Measurements from ENCODE around the gene LLGL1. TPM values are rescaled to one million over a fixed set of nuclear protein-coding genes. Genes with fewer than 3 reads are reported as not detected.
A peak's percentile ranks its signal among the peaks of the same experiment; 100 is the strongest.
"Not testable (repeated sequence)": the region's sequence is repeated elsewhere in the genome, so short reads cannot be mapped to it uniquely, and the experiment has no call there.

LLGL1 gene
- polyA plus RNA-seq, 2 donors = 11.4 to 12.5 TPM

GRCh38 chr17:18206962-18207361 lies 18.5 kb upstream of the LLGL1 start:
- H3K9me3 ChIP-seq (ENCODE audit: control insufficient read depth in 2 of 2, insufficient read depth in 1 of 2, low read depth in 1 of 2, low read length in 1 of 2) = no peaks in the 10 kb centered on the region
- no peak overlapping the region for H3K27ac ChIP-seq (ENCODE audit: low read depth in 2 of 2, low read length in 1 of 2)
- no peaks in the 10 kb centered on the region for H3K4me1 ChIP-seq (ENCODE audit: control insufficient read depth in 2 of 2, insufficient read depth in 2 of 2, low read length in 1 of 2)
- no peaks in the 10 kb centered on the region for H3K27me3 ChIP-seq (ENCODE audit: control insufficient read depth in 1 of 2, insufficient read depth in 2 of 2, low read length in 2 of 2)
- H3K36me3 ChIP-seq (ENCODE audit: control insufficient read depth in 2 of 2, insufficient read depth in 2 of 2, low read length in 1 of 2) = peaks cover 18 to 45% of the 10 kb centered on the region in 2 donors
- H3K4me3 ChIP-seq (ENCODE audit: low read depth in 1 of 2, low read length in 2 of 2) = no peak overlapping the region

GRCh38 chr17:18208092-18208491 lies 17.3 kb upstream of the LLGL1 start:
- no peak overlapping the region for H3K27ac ChIP-seq (ENCODE audit: low read depth in 2 of 2, low read length in 1 of 2)
- no peaks in the 10 kb centered on the region for H3K27me3 ChIP-seq (ENCODE audit: control insufficient read depth in 1 of 2, insufficient read depth in 2 of 2, low read length in 2 of 2)
- no peaks in the 10 kb centered on the region for H3K9me3 ChIP-seq (ENCODE audit: control insufficient read depth in 2 of 2, insufficient read depth in 1 of 2, low read depth in 1 of 2, low read length in 1 of 2)
- 89 to 91% methylated on average over 18 to 19 of the region's 19 CpGs for WGBS, 2 donors
- H3K36me3 ChIP-seq (ENCODE audit: control insufficient read depth in 2 of 2, insufficient read depth in 2 of 2, low read length in 1 of 2) = peaks cover 15 to 45% of the 10 kb centered on the region in 2 donors
- no peak overlapping the region for H3K4me3 ChIP-seq (ENCODE audit: low read depth in 1 of 2, low read length in 2 of 2)
- no peaks in the 10 kb centered on the region for H3K4me1 ChIP-seq (ENCODE audit: control insufficient read depth in 2 of 2, insufficient read depth in 2 of 2, low read length in 1 of 2)

GRCh38 chr17:18213666-18214270 lies 11.7 kb upstream of the LLGL1 start:
- no peaks in the 10 kb centered on the region for H3K4me1 ChIP-seq (ENCODE audit: control insufficient read depth in 2 of 2, insufficient read depth in 2 of 2, low read length in 1 of 2)
- H3K36me3 ChIP-seq (ENCODE audit: control insufficient read depth in 2 of 2, insufficient read depth in 2 of 2, low read length in 1 of 2) = peaks cover 7 to 19% of the 10 kb centered on the region in 2 donors
- WGBS, 2 donors = 62 to 64% methylated on average over 7 of the region's 7 CpGs
- H3K27me3 ChIP-seq (ENCODE audit: control insufficient read depth in 1 of 2, insufficient read depth in 2 of 2, low read length in 2 of 2) = no peaks in the 10 kb centered on the region
- H3K4me3 ChIP-seq (ENCODE audit: low read depth in 1 of 2, low read length in 2 of 2) = no peak overlapping the region
- H3K27ac ChIP-seq (ENCODE audit: low read depth in 2 of 2, low read length in 1 of 2) = no peak overlapping the region
- no peaks in the 10 kb centered on the region for H3K9me3 ChIP-seq (ENCODE audit: control insufficient read depth in 2 of 2, insufficient read depth in 1 of 2, low read depth in 1 of 2, low read length in 1 of 2)

- not testable (repeated sequence) for H3K4me1 ChIP-seq (ENCODE audit: control insufficient read depth in 2 of 2, insufficient read depth in 2 of 2, low read length in 1 of 2); H3K36me3 ChIP-seq (ENCODE audit: control insufficient read depth in 2 of 2, insufficient read depth in 2 of 2, low read length in 1 of 2); H3K27me3 ChIP-seq (ENCODE audit: control insufficient read depth in 1 of 2, insufficient read depth in 2 of 2, low read length in 2 of 2); H3K4me3 ChIP-seq (ENCODE audit: low read depth in 1 of 2, low read length in 2 of 2); H3K9me3 ChIP-seq (ENCODE audit: control insufficient read depth in 2 of 2, insufficient read depth in 1 of 2, low read depth in 1 of 2, low read length in 1 of 2); H3K27ac ChIP-seq (ENCODE audit: low read depth in 2 of 2, low read length in 1 of 2)
- WGBS, 2 donors = 85 to 87% methylated on average over 11 of the region's 11 CpGs
Measured at GRCh38 chr17:18216906-18217305, 8.5 kb upstream of the LLGL1 start.

GRCh38 chr17:18217412-18218015 lies 7.9 kb upstream of the LLGL1 start:
- 7 to 11% methylated on average over 5 to 6 of the region's 6 CpGs for WGBS, 2 donors

GRCh38 chr17:18218756-18219415 lies 6.5 kb upstream of the LLGL1 start:
- H3K4me1 ChIP-seq (ENCODE audit: control insufficient read depth in 2 of 2, insufficient read depth in 2 of 2, low read length in 1 of 2) = no peaks in the 10 kb centered on the region
- H3K4me3 ChIP-seq (ENCODE audit: low read depth in 1 of 2, low read length in 2 of 2) = no peak overlapping the region
- H3K27ac ChIP-seq (ENCODE audit: low read depth in 2 of 2, low read length in 1 of 2) = no peak overlapping the region
- WGBS, 2 donors = 55 to 64% methylated on average over 4 of the region's 4 CpGs
- no peaks in the 10 kb centered on the region for H3K9me3 ChIP-seq (ENCODE audit: control insufficient read depth in 2 of 2, insufficient read depth in 1 of 2, low read depth in 1 of 2, low read length in 1 of 2)
- no peaks in the 10 kb centered on the region for H3K27me3 ChIP-seq (ENCODE audit: control insufficient read depth in 1 of 2, insufficient read depth in 2 of 2, low read length in 2 of 2)
- no peaks in the 10 kb centered on the region for H3K36me3 ChIP-seq (ENCODE audit: control insufficient read depth in 2 of 2, insufficient read depth in 2 of 2, low read length in 1 of 2)

More at GRCh38 chr17:18217412-18218015, 7.9 kb upstream of the LLGL1 start:
- H3K9me3 ChIP-seq (ENCODE audit: control insufficient read depth in 2 of 2, insufficient read depth in 1 of 2, low read depth in 1 of 2, low read length in 1 of 2) = no peaks in the 10 kb centered on the region
- no peaks in the 10 kb centered on the region for H3K27me3 ChIP-seq (ENCODE audit: control insufficient read depth in 1 of 2, insufficient read depth in 2 of 2, low read length in 2 of 2)
- H3K36me3 ChIP-seq (ENCODE audit: control insufficient read depth in 2 of 2, insufficient read depth in 2 of 2, low read length in 1 of 2) = no peaks in the 10 kb centered on the region
- no peak overlapping the region for H3K4me3 ChIP-seq (ENCODE audit: low read depth in 1 of 2, low read length in 2 of 2)
- no peak overlapping the region for H3K27ac ChIP-seq (ENCODE audit: low read depth in 2 of 2, low read length in 1 of 2)
- no peaks in the 10 kb centered on the region for H3K4me1 ChIP-seq (ENCODE audit: control insufficient read depth in 2 of 2, insufficient read depth in 2 of 2, low read length in 1 of 2)

GRCh38 chr17:18224053-18224386 lies 1.4 kb upstream of the LLGL1 start:
- Histone ChIP-seq H3K4me1 (ENCODE audit: control insufficient read depth in 2 of 2, insufficient read depth in 2 of 2, low read length in 1 of 2) (peaks cover 0 to 13% of the 10 kb centered on the region in 2 donors), H3K36me3 (ENCODE audit: control insufficient read depth in 2 of 2, insufficient read depth in 2 of 2, low read length in 1 of 2) (no peaks in the 10 kb centered on the region), H3K9me3 (ENCODE audit: control insufficient read depth in 2 of 2, insufficient read depth in 1 of 2, low read depth in 1 of 2, low read length in 1 of 2) (no peaks in the 10 kb centered on the region), H3K27ac (ENCODE audit: low read depth in 2 of 2, low read length in 1 of 2) (no peak overlapping the region), H3K4me3 (ENCODE audit: low read depth in 1 of 2, low read length in 2 of 2) (no peak overlapping the region), H3K27me3 (ENCODE audit: control insufficient read depth in 1 of 2, insufficient read depth in 2 of 2, low read length in 2 of 2) (no peaks in the 10 kb centered on the region)
- WGBS, 2 donors = 91 to 93% methylated on average over 4 of the region's 4 CpGs

- H3K9me3 ChIP-seq (ENCODE audit: control insufficient read depth in 2 of 2, insufficient read depth in 1 of 2, low read depth in 1 of 2, low read length in 1 of 2) = no peaks in the 10 kb centered on the region
- peak overlapping the region; percentile 34 to 47 for H3K27ac ChIP-seq (ENCODE audit: low read depth in 2 of 2, low read length in 1 of 2)
- peak overlapping the region; percentile 27 to 84 for H3K4me3 ChIP-seq (ENCODE audit: low read depth in 1 of 2, low read length in 2 of 2)
- no peaks in the 10 kb centered on the region for H3K36me3 ChIP-seq (ENCODE audit: control insufficient read depth in 2 of 2, insufficient read depth in 2 of 2, low read length in 1 of 2)
- no peaks in the 10 kb centered on the region for H3K27me3 ChIP-seq (ENCODE audit: control insufficient read depth in 1 of 2, insufficient read depth in 2 of 2, low read length in 2 of 2)
- 45 to 56% methylated on average over 23 of the region's 23 CpGs for WGBS, 2 donors
- H3K4me1 ChIP-seq (ENCODE audit: control insufficient read depth in 2 of 2, insufficient read depth in 2 of 2, low read length in 1 of 2) = peaks cover 0 to 13% of the 10 kb centered on the region in 2 donors
Measured at GRCh38 chr17:18224387-18225120, 881 bp upstream of the LLGL1 start.

GRCh38 chr17:18225642-18226283 lies 328 bp downstream of the LLGL1 start:
- 0 to 1% methylated on average over 24 to 57 of the region's 57 CpGs for WGBS, 2 donors
- Histone ChIP-seq H3K27me3 (ENCODE audit: control insufficient read depth in 1 of 2, insufficient read depth in 2 of 2, low read length in 2 of 2) (no peaks in the 10 kb centered on the region), H3K4me1 (ENCODE audit: control insufficient read depth in 2 of 2, insufficient read depth in 2 of 2, low read length in 1 of 2) (peaks cover 0 to 13% of the 10 kb centered on the region in 2 donors), H3K9me3 (ENCODE audit: control insufficient read depth in 2 of 2, insufficient read depth in 1 of 2, low read depth in 1 of 2, low read length in 1 of 2) (no peaks in the 10 kb centered on the region), H3K36me3 (ENCODE audit: control insufficient read depth in 2 of 2, insufficient read depth in 2 of 2, low read length in 1 of 2) (no peaks in the 10 kb centered on the region), H3K27ac (ENCODE audit: low read depth in 2 of 2, low read length in 1 of 2) (peak overlapping the region; percentile 45 to 53), H3K4me3 (ENCODE audit: low read depth in 1 of 2, low read length in 2 of 2) (peak overlapping the region; percentile 50 to 84)
